Measurements from ENCODE around the gene ABTB2. TPM values are rescaled to one million over a fixed set of nuclear protein-coding genes. Genes with fewer than 3 reads are reported as not detected.
A peak's percentile ranks its signal among the peaks of the same experiment; 100 is the strongest.
"Not testable (repeated sequence)": the region's sequence is repeated elsewhere in the genome, so short reads cannot be mapped to it uniquely, and the experiment has no call there.

The ABTB2 gene
- polyA plus RNA-seq, 12 donors, result 2.8 to 9.7 (median 5.8) TPM; not detected in 1

GRCh38 chr11:34190192-34191139, 167.3 kb downstream of the ABTB2 start:
- no peak for DNase-seq

- no peak for DNase-seq
These were observed 168.6 kb downstream of the ABTB2 start for GRCh38 chr11:34189191-34189590.

- DNase-seq, result no peak
These were observed 169.6 kb downstream of the ABTB2 start for GRCh38 chr11:34188181-34188580.

- DNase-seq, result no peak
These were observed 171.6 kb downstream of the ABTB2 start for GRCh38 chr11:34185926-34186841.

- no peak for DNase-seq
These were observed 173.2 kb downstream of the ABTB2 start for GRCh38 chr11:34184505-34185015.

- no peak for DNase-seq
These were observed 173.9 kb downstream of the ABTB2 start for GRCh38 chr11:34183848-34184391.

- no peak for DNase-seq
These were observed 174.7 kb downstream of the ABTB2 start for GRCh38 chr11:34182921-34183685.

GRCh38 chr11:34182425-34182824, 175.4 kb downstream of the ABTB2 start:
- no peak for DNase-seq

- no peak for DNase-seq
These were observed 175.9 kb downstream of the ABTB2 start for GRCh38 chr11:34181856-34182405.

GRCh38 chr11:34181251-34181650, 176.6 kb downstream of the ABTB2 start:
- DNase-seq, result no peak

- DNase-seq, result not testable (repeated sequence)
These were observed 177.0 kb downstream of the ABTB2 start for GRCh38 chr11:34180814-34181165.

- DNase-seq, result no peak
These were observed 177.6 kb downstream of the ABTB2 start for GRCh38 chr11:34180040-34180813.

- no peak for DNase-seq
These were observed 178.7 kb downstream of the ABTB2 start for GRCh38 chr11:34179026-34179675.

GRCh38 chr11:34178209-34178821, 179.5 kb downstream of the ABTB2 start:
- no peak for DNase-seq

- DNase-seq, result no peak
These were observed 181.0 kb downstream of the ABTB2 start for GRCh38 chr11:34176751-34177209.

- DNase-seq, result no peak
These were observed 182.4 kb downstream of the ABTB2 start for GRCh38 chr11:34175284-34176019.

- peak; percentile 81 for DNase-seq
These were observed 183.3 kb downstream of the ABTB2 start for GRCh38 chr11:34174412-34175041.

GRCh38 chr11:34173050-34173449, 184.8 kb downstream of the ABTB2 start:
- no peak for DNase-seq
